Prostate gland (tissue), 2 donors: ENCODE data around the gene SPRING1. TPM values are rescaled to one million over a fixed set of nuclear protein-coding genes. Genes with fewer than 3 reads are reported as not detected.

ENCODE experiments used
- DNase-seq: peaks from one replicate; pipeline ENCODE4 v3.0.0-alpha.2; 2019; ENCODE audit warnings: low spot score
- H3K27ac ChIP-seq, 2 donors: fragments of 200-600 bp; sonication (generic); 2 replicates each; pipeline ENCODE4 v1.5.1; 2017 to 2019
- H3K27me3 ChIP-seq: fragments of 200-600 bp; sonication (generic); replicated peaks from 2 replicates; pipeline ENCODE4 v1.5.1; 2019; ENCODE audit not compliant: insufficient read depth
- H3K36me3 ChIP-seq, 2 donors: fragments of 200-600 bp; sonication (generic); 1 replicate in 1 of 2; 2 replicates in 1 of 2; pipeline versions ENCODE4 v1.5.1 to v1.8.1; 2017 to 2019
- H3K4me1 ChIP-seq: fragments of 200-600 bp; sonication (generic); replicated peaks from 2 replicates; pipeline ENCODE4 v1.5.1; 2019
- H3K4me3 ChIP-seq, 2 donors: fragments of 200-600 bp; sonication (generic); 2 replicates each; pipeline ENCODE4 v1.5.1; 2017 to 2019
- H3K9me3 ChIP-seq: fragments of 200-600 bp; sonication (generic); 2 replicates; pipeline ENCODE4 v1.5.1; 2017
- CTCF ChIP-seq, 4 experiments: fragments of 200-600 bp in 2 of 4; fragments of 450-650 bp in 2 of 4; sonication (generic) in 2 of 4; IDR thresholded peaks; 1 replicate in 3 of 4; 2 replicates in 1 of 4; pipeline ENCODE4 v1.5.1; 2016 to 2019; ENCODE audit warnings: antibody characterized with exemption in 4 of 4, mild to moderate bottlenecking in 2 of 4, moderate library complexity in 2 of 4
- POLR2A ChIP-seq: fragments of 450-650 bp; IDR thresholded peaks from one replicate; pipeline ENCODE4 v1.6.1; 2016; ENCODE audit warnings: antibody characterized with exemption, mild to moderate bottlenecking
- POLR2AphosphoS5 ChIP-seq: sonication (generic); formaldehyde crosslinking; IDR thresholded peaks from one replicate; pipeline ENCODE4 v1.6.1; 2017; ENCODE audit warnings: antibody characterized with exemption
- WGBS: methylation state at CpG from one replicate; pipeline ENCODE4 v1.1.5; 2018; 5-methylcytosine and 5-hydroxymethylcytosine counted together
- intact Hi-C: fragments of 100-400 bp; cut with DNase I; formaldehyde crosslinking; loops from one replicate; pipeline ENCODE4 v1.14.2; 2022
- total RNA-seq, 2 donors: library from RNA; depleted of rRNA; stranded (reverse); fragments of >200 nt; gene quantifications; one replicate each; pipeline ENCODE4 v1.1.0, GENCODE V29; 2016

SPRING1 gene
- total RNA-seq, 2 donors from 2014 or later: 12.9 to 21.0 TPM

DNA sequence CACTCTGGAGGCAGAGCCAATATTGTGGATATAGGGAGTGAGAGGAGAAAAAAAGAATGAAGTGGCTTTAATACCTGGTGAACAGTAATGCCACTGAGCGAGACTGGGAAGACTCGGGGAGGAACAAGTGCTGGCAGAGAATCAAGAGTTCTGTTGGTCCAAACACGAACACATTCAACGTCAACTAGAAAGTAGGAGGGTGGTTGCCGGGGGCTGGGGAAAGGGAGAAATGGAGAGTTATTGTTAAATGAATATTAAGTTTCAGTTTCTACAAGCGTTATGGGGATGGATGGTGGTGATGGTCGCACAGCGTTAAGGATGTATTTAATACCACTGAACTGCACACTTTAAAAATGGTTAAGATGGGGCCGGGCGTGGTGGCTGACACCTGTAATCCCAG, 2.8 kb downstream of the SPRING1 start:
- no peaks in the 10 kb centered on the region for H3K36me3 ChIP-seq
- peaks cover 8% of the 10 kb centered on the region for H3K4me1 ChIP-seq
- WGBS: 84% methylated on average over 10 of the region's 10 CpGs
- no peak overlapping the region for H3K27ac ChIP-seq
- TF ChIP-seq POLR2A (no peak), POLR2AphosphoS5 (no peak), CTCF (IDR thresholded peaks at IDR 0.05) (no peak)
- intact Hi-C loops: loop anchor here (5.0 kb wide), 1 partner anchor 82 kb away; no protein-coding TSS in a partner anchor
- H3K27me3 ChIP-seq: no peaks in the 10 kb centered on the region
- DNase-seq: no peak
- H3K4me3 ChIP-seq: no peak overlapping the region
- no peaks in the 10 kb centered on the region for H3K9me3 ChIP-seq

GRCh38 chr12:116734156-116734768, 3.6 kb downstream of the SPRING1 start:
- intact Hi-C loops: no loop called here
- no peaks in the 10 kb centered on the region for H3K27me3 ChIP-seq
- H3K4me1 ChIP-seq: peaks cover 8% of the 10 kb centered on the region
- no peaks in the 10 kb centered on the region for H3K36me3 ChIP-seq
- no peak overlapping the region for H3K4me3 ChIP-seq
- H3K9me3 ChIP-seq: no peaks in the 10 kb centered on the region
- no peak for TF ChIP-seq POLR2AphosphoS5
- no peak for TF ChIP-seq CTCF (IDR thresholded peaks at IDR 0.05)
- TF ChIP-seq POLR2A: no peak
- WGBS: 92% methylated on average over 5 of the region's 5 CpGs
- H3K27ac ChIP-seq: no peak overlapping the region
- no peak for DNase-seq

GRCh38 chr12:116731801-116732200, 6.1 kb downstream of the SPRING1 start:
- 93% methylated on average over 3 of the region's 3 CpGs for WGBS
- Histone ChIP-seq H3K9me3 (no peaks in the 10 kb centered on the region), H3K4me1 (peaks cover 4% of the 10 kb centered on the region), H3K27me3 (no peaks in the 10 kb centered on the region), H3K27ac (no peak overlapping the region), H3K4me3 (no peak overlapping the region), H3K36me3 (no peaks in the 10 kb centered on the region)
- no peak for DNase-seq
- intact Hi-C loops: no loop called here
- TF ChIP-seq CTCF (IDR thresholded peaks at IDR 0.05) (no peak), POLR2A (no peak), POLR2AphosphoS5 (no peak)

- no peak overlapping the region for H3K4me3 ChIP-seq
- no peaks in the 10 kb centered on the region for H3K27me3 ChIP-seq
- H3K27ac ChIP-seq: no peak overlapping the region
- WGBS: 69% methylated on average over 6 of the region's 6 CpGs
- no peaks in the 10 kb centered on the region for H3K36me3 ChIP-seq
- H3K9me3 ChIP-seq: no peaks in the 10 kb centered on the region
- TF ChIP-seq POLR2AphosphoS5 (no peak), CTCF (IDR thresholded peaks at IDR 0.05) (no peak), POLR2A (no peak)
- no peaks in the 10 kb centered on the region for H3K4me1 ChIP-seq
- DNase-seq: no peak
- intact Hi-C loops: no loop called here
These were observed 10.0 kb downstream of the SPRING1 start for GRCh38 chr12:116727891-116728290.

GRCh38 chr12:116727261-116727660, 10.6 kb downstream of the SPRING1 start:
- H3K9me3 ChIP-seq: no peaks in the 10 kb centered on the region
- no peaks in the 10 kb centered on the region for H3K4me1 ChIP-seq
- no peaks in the 10 kb centered on the region for H3K27me3 ChIP-seq
- WGBS: 64% methylated on average over 3 of the region's 3 CpGs
- no peak overlapping the region for H3K4me3 ChIP-seq
- intact Hi-C loops: no loop called here
- H3K36me3 ChIP-seq: no peaks in the 10 kb centered on the region
- DNase-seq: no peak
- no peak overlapping the region for H3K27ac ChIP-seq
- no peak for TF ChIP-seq POLR2AphosphoS5
- no peak for TF ChIP-seq CTCF (IDR thresholded peaks at IDR 0.05)
- TF ChIP-seq POLR2A: no peak
